PC-3 (cell line): ENCODE results near the gene DIRAS3. TPM values are rescaled to one million over a fixed set of nuclear protein-coding genes. Genes with fewer than 3 reads are reported as not detected.

Experiments
- ATAC-seq: fragments of 200-7000 bp; cut with Tn5 transposase; 2 replicates; pipeline ENCODE4 v1.9.1; 2020; ENCODE audit warnings: mild to moderate bottlenecking, moderate library complexity
- BruUV-seq: library from RNA; stranded (reverse); fragments of 400-500 nt; replicated peaks from 2 replicates; lab custom pipeline; 2021; lab: Mats Ljungman, UMichigan
- CTCF ChIA-PET: fragments of 300-600 bp; sonication (Branson Sonifier 250); formaldehyde crosslinking; loops from one replicate; lab custom pipeline; 2022; ENCODE audit warnings: antibody characterized with exemption; lab: Charles Lee
- POLR2A ChIA-PET: fragments of 300-600 bp; sonication (Branson Sonifier 250); formaldehyde crosslinking; loops from one replicate; lab custom pipeline; 2022; ENCODE audit warnings: antibody characterized with exemption; ENCODE audit not compliant: unreplicated experiment; lab: Charles Lee
- DNase-seq: peaks from one replicate; pipeline ENCODE4 v3.0.0-alpha.2; 2015
- H2AFZ ChIP-seq: fragments of 300-600 bp; sonication (generic); 2 replicates; pipeline ENCODE4 v1.6.0; 2016; ENCODE audit warnings: antibody characterized with exemption, low read length
- H3F3A ChIP-seq: fragments of 300-600 bp; sonication (generic); one replicate; pipeline ENCODE4 v1.6.0; 2017; ENCODE audit warnings: antibody characterized with exemption, low read length, control low read depth, mild to moderate bottlenecking; ENCODE audit not compliant: unreplicated experiment
- H3K27ac ChIP-seq: fragments of 300-600 bp; sonication (generic); 2 replicates; pipeline ENCODE4 v1.5.1; 2016; ENCODE audit warnings: mild to moderate bottlenecking, low read length
- H3K27me3 ChIP-seq: fragments of 300-600 bp; sonication (generic); 2 replicates; pipeline ENCODE4 v1.6.1; 2016; ENCODE audit warnings: low read length, mixed read lengths
- H3K36me3 ChIP-seq: fragments of 300-600 bp; sonication (generic); 2 replicates; pipeline ENCODE4 v1.6.1; 2016; ENCODE audit warnings: low read depth, mixed run types, low read length, mixed read lengths
- H3K4me1 ChIP-seq: fragments of 300-600 bp; sonication (generic); 2 replicates; pipeline ENCODE4 v1.5.1; 2016; ENCODE audit warnings: low read length; ENCODE audit not compliant: insufficient read depth
- H3K4me2 ChIP-seq: fragments of 300-600 bp; sonication (generic); 2 replicates; pipeline ENCODE4 v1.6.0; 2016; ENCODE audit warnings: low read length
- H3K4me3 ChIP-seq: fragments of 300-600 bp; sonication (generic); 2 replicates; pipeline ENCODE4 v1.5.1; 2016; ENCODE audit warnings: mild to moderate bottlenecking, low read length, mixed read lengths
- H3K79me2 ChIP-seq: fragments of 300-600 bp; sonication (generic); 2 replicates; pipeline ENCODE4 v1.6.1; 2017; ENCODE audit warnings: low read length, mixed read lengths
- H3K9ac ChIP-seq: fragments of 300-600 bp; sonication (generic); 2 replicates; pipeline ENCODE4 v1.6.0; 2016; ENCODE audit warnings: mild to moderate bottlenecking, low read length
- H3K9me2 ChIP-seq: fragments of 300-600 bp; sonication (generic); replicated peaks from 2 replicates; pipeline ENCODE4 v1.6.1; 2016; ENCODE audit warnings: mixed run types, low read length, mixed read lengths
- H3K9me3 ChIP-seq: fragments of 300-600 bp; sonication (generic); 2 replicates; pipeline ENCODE4 v1.6.1; 2016; ENCODE audit warnings: low read length, mixed read lengths
- H4K20me1 ChIP-seq: fragments of 300-600 bp; sonication (generic); 2 replicates; pipeline ENCODE4 v1.6.1; 2016; ENCODE audit warnings: low read length, mixed read lengths
- EZH2 ChIP-seq: fragments of 300-600 bp; sonication (generic); IDR thresholded peaks from one replicate; pipeline ENCODE4 v1.6.1; 2017; ENCODE audit warnings: antibody characterized with exemption, mild to moderate bottlenecking, low read length; ENCODE audit not compliant: unreplicated experiment
- EZH2phosphoT487 ChIP-seq: fragments of 300-600 bp; sonication (generic); IDR thresholded peaks from 2 replicates; pipeline ENCODE4 v1.6.1; 2018; ENCODE audit warnings: mild to moderate bottlenecking, antibody characterized with exemption, low read length, borderline replicate concordance
- intact Hi-C: fragments of 100-400 bp; cut with micrococcal nuclease; formaldehyde crosslinking; loops from 2 replicates; pipeline ENCODE4 v1.9.0; 2023
- total RNA-seq: library from RNA; depleted of rRNA; stranded (reverse); fragments of >200 nt; gene quantifications from 2 replicates; pipeline ENCODE4 v1.2.3, GENCODE V29; 2014
- TF ChIP-seq, protein P1 (sequence below): fragments of 300-600 bp; sonication (generic); conservative IDR thresholded peaks from 2 replicates; pipeline ENCODE4 v1.5.1; 2017; ENCODE audit warnings: antibody characterized with exemption, low read depth, mild to moderate bottlenecking, low read length

DIRAS3 gene
- total RNA-seq, 1 experiment from 2014 or later = not detected

DNA sequence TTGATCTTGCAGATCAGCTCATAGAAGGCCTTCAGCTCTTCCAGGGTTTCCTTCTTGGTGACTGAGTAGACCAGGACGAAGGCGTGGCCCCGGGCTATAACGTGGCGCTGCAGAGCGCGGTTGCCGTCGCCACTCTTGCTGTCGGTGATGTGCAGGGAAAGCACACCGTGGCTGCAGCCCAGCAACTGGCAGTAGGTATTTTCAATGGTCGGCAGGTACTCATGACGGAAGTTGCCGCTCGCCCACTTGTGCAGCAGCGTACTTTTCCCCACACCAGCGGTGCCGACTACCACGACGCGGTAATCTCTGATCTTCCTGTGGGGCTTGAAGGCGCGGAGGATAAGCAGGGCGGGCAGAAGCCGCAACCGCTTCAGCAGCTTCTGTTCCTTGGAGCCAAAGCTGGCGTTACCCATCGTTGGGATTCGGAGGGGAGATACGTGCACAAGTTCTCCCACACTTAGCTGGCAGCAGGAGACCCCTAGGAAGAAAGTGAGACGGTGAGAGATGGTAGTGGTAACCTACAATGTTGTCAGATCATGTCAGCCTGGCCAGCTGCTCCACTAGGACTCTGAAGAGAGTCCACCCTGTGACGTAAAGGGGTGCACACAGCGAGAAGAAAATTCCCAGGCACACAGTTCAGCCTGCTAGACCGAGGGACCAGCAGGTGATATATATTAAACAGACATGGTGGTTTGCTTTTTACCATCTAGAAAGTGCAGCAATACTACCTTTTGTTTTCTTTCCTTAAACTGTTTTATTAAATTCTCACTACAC, 3.4 kb downstream of the DIRAS3 start:
- H4K20me1 ChIP-seq = no peaks in the 10 kb centered on the region
- ChIA-PET CTCF (no interaction called here), POLR2A (no interaction called here)
- H3K27me3 ChIP-seq = peaks cover 6% of the 10 kb centered on the region
- H3K9me2 ChIP-seq = no peaks in the 10 kb centered on the region
- ATAC-seq = no peak
- BruUV-seq = no TSS peak
- no peaks in the 10 kb centered on the region for H3K4me1 ChIP-seq
- no peak overlapping the region for H3K9ac ChIP-seq
- H3K36me3 ChIP-seq = no peaks in the 10 kb centered on the region
- intact Hi-C loops = no loop called here
- TF ChIP-seq EZH2 (no peak), EZH2phosphoT487 (no peak)
- TF ChIP-seq, protein P1, sequence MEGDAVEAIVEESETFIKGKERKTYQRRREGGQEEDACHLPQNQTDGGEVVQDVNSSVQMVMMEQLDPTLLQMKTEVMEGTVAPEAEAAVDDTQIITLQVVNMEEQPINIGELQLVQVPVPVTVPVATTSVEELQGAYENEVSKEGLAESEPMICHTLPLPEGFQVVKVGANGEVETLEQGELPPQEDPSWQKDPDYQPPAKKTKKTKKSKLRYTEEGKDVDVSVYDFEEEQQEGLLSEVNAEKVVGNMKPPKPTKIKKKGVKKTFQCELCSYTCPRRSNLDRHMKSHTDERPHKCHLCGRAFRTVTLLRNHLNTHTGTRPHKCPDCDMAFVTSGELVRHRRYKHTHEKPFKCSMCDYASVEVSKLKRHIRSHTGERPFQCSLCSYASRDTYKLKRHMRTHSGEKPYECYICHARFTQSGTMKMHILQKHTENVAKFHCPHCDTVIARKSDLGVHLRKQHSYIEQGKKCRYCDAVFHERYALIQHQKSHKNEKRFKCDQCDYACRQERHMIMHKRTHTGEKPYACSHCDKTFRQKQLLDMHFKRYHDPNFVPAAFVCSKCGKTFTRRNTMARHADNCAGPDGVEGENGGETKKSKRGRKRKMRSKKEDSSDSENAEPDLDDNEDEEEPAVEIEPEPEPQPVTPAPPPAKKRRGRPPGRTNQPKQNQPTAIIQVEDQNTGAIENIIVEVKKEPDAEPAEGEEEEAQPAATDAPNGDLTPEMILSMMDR = no peak
- H3K79me2 ChIP-seq = no peaks in the 10 kb centered on the region
- DNase-seq = no peak
- no peak overlapping the region for H2AFZ ChIP-seq
- H3K4me2 ChIP-seq = no peak overlapping the region
- no peak overlapping the region for H3K27ac ChIP-seq
- H3F3A ChIP-seq = no peaks in the 10 kb centered on the region
- H3K9me3 ChIP-seq = no peaks in the 10 kb centered on the region
- H3K4me3 ChIP-seq = no peak overlapping the region

DNA sequence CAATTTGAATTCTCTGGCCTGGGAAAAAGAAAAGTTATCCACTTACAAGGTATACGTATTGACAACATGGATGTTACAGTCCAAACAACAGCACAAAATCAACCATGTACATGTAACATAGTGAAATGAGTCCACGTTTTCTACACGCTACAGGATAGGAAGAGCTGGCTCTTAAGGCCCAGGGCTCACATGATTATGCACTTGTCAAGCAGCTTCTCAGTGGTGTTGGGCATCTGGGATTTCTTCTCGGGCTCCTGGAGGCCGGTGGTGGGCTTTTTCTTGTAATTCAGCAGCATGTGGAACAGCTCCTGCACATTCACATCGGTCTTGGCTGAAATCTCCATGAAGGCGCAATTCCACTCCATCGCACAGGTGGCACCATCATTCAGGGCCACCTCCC, 4.0 kb downstream of the DIRAS3 start:
- Histone ChIP-seq H3K79me2 (no peaks in the 10 kb centered on the region), H3K9ac (no peak overlapping the region), H3K4me3 (no peak overlapping the region), H3K4me1 (no peaks in the 10 kb centered on the region), H3F3A (no peaks in the 10 kb centered on the region), H2AFZ (no peak overlapping the region), H3K27ac (no peak overlapping the region), H3K27me3 (peaks cover 6% of the 10 kb centered on the region), H3K4me2 (no peak overlapping the region), H3K9me3 (no peaks in the 10 kb centered on the region), H3K9me2 (no peaks in the 10 kb centered on the region), H3K36me3 (no peaks in the 10 kb centered on the region), H4K20me1 (no peaks in the 10 kb centered on the region)
- intact Hi-C loops = no loop called here
- ATAC-seq = no peak
- ChIA-PET CTCF (no interaction called here), POLR2A (no interaction called here)
- TF ChIP-seq, protein P1 = no peak
- TF ChIP-seq EZH2 (no peak), EZH2phosphoT487 (no peak)
- no peak for DNase-seq
- BruUV-seq = no TSS peak

DNA sequence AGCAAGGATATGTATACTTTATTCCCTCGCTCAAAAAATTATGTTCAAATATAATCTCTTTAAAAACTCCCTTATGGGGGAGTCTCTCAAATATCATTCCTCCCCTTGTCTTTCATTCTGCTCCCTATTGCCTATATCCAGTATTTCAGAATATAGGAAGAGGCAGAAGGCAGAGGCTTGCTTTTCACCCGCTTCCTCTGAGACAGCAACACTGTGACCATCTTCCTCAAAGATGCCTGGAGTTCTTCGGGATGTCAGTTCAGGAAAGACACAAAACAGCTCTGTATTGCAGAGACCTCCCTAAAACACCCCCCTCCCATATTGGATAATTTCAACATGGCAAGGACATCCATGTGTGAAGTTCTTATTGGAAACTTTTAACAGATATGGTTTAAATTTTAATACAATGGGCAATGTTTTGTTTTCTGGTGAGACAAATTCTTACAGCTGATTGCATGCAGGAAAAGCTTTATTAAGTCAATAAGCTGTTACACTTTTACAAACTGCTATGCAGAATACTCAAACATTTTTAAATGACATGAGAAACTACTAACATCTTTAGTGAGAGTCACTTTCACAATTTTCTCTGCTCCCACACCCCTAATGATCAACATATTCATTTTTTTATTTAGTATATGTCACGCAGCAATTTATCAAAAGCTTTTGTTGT, 4.8 kb downstream of the DIRAS3 start:
- no peaks in the 10 kb centered on the region for H4K20me1 ChIP-seq
- H3K4me2 ChIP-seq = no peak overlapping the region
- no peaks in the 10 kb centered on the region for H3K79me2 ChIP-seq
- no peak for DNase-seq
- ChIA-PET POLR2A (no interaction called here), CTCF (no interaction called here)
- H3K9ac ChIP-seq = no peak overlapping the region
- no peaks in the 10 kb centered on the region for H3K9me3 ChIP-seq
- peaks cover 2% of the 10 kb centered on the region; the same call in 1 of the 2 replicates for H3K27me3 ChIP-seq
- H3K4me1 ChIP-seq = no peaks in the 10 kb centered on the region
- H3K4me3 ChIP-seq = no peak overlapping the region
- intact Hi-C loops = no loop called here
- no peaks in the 10 kb centered on the region for H3F3A ChIP-seq
- no peak for ATAC-seq
- no peaks in the 10 kb centered on the region for H3K36me3 ChIP-seq
- H2AFZ ChIP-seq = no peak overlapping the region
- BruUV-seq = no TSS peak
- no peak for TF ChIP-seq EZH2phosphoT487
- TF ChIP-seq, protein P1 = no peak
- no peak for TF ChIP-seq EZH2
- no peaks in the 10 kb centered on the region for H3K9me2 ChIP-seq
- no peak overlapping the region for H3K27ac ChIP-seq
